Activated naive CD4-positive, alpha-beta T cell (primary cell): ENCODE measurements around the gene RPTOR.
"Not testable (repeated sequence)": the region's sequence is repeated elsewhere in the genome, so short reads cannot be mapped to it uniquely, and the experiment has no call there.

Experiments
- DNase-seq, 4 experiments: peaks; one replicate each; lab custom pipeline; 2025; lab: John Stamatoyannopoulos, UW

The RPTOR gene

DNA sequence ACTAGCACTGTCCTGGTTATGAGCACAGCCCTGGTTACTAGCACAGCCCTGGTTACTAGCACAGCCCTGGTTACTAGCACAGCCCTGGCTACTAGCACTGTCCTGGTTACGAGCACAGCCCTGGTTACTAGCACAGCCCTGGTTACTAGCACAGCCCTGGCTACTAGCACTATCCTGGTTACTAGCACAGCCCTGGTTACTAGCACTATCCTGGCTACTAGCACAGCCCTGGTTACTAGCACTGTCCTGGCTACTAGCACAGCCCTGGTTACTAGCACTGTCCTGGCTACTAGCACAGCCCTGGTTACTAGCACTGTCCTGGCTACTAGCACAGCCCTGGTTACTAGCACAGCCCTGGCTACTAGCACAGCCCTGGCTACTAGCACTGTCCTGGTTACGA lies 199.3 kb downstream of the RPTOR start:
- DNase-seq: not testable (repeated sequence)

DNA sequence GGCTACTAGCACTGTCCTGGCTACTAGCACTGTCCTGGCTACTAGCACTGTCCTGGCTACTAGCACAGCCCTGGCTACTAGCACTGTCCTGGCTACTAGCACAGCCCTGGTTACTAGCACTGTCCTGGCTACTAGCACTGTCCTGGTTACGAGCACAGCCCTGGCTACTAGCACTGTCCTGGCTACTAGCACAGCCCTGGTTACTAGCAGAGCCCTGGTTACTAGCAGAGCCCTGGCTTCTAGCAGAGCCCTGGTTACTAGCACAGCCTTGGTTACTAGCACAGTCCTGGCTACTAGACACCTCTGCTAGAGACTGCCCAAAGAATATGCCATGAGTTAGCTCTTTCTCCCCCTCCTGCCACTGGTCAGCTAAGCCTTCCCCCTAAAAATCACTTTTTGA lies 200.1 kb downstream of the RPTOR start:
- not testable (repeated sequence) for DNase-seq

DNA sequence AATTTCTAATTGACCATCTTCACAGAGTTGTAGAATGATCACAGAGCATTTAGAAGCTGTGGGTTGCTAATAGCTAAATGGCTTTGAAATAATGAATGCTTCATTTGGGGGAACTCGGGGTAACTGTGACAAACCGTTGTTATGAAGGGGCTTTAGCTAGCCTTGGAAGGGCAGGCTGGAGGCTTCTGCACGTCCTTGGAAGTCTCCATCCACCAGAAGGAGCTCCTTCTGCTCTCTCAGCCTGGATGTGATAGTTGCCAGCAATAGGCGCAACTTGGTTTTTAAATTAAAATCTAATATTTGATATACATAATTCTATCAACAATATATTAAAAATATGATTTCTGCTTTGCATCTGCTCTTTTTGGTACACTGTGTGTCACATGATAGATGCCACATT lies 200.5 kb downstream of the RPTOR start:
- DNase-seq: no peak

DNA sequence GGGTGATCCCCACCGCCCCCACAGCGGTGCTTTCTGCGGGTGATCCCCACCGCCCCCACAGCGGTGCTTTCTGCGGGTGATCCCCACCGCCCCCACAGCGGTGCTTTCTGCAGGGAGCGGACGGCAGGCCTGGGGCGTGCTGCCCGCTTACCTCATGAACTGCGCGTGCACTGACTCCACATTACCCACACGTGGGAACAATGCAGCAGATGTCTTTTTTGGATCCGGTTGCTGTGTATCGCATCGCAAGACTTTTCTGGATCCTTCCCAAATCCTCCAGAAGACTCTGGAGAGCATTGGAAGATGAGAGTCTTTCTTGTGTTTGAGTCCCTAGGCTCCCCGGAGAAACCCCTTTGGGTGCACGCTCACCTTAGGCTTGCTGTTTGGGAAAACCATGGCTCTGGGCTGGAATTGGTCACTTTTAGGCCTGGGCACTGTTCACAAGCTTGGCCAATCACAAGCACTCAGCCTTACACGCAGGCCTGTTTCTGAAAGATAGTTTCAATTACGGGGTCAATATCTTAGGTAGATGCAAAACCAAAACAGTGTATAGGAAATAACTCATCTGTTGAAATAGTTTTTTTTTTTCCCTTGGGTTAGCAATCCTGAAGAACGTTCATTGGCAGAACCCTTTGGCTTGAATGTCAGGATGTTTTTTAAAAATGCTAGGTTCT lies 201.8 kb downstream of the RPTOR start:
- DNase-seq: no peak

DNA sequence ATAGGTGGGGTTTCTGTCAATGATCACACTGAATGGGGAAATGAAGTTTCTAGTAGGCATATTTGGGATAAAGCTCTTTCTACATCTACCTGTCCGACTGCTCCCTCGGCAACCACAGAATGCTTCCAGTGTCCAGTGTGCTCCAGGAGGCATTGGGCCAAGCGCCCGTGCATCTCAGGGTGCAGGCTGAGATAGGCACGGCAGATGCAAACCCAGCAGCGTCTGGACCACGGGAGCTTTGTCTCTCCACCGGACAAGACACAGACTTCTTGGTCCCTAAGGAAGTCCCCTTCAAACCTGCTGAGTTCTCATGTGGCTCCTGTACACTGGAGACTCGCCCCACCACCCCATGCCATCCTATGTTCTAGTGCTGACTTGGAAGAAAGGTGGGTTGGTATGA lies 202.8 kb downstream of the RPTOR start:
- DNase-seq: no peak

DNA sequence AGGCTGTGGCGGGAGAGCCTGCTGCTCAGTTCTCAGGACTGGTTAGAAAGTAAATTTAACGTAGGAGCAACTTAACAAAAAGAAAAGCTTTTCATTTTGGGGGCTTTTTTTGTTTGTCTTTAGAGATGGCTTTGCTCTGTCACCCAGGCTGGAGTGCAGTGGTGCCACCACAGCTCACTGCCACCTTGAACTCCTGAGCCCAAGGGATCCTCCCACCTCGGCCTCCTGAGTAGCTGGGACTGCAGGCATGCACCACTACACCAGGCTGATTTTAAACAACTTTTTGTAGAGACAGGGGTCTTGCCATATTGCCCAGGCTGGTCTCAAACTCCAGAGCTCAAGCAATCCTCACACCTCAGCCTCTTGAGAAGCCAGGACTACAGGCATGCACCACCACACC lies 205.0 kb downstream of the RPTOR start:
- DNase-seq: no peak

DNA sequence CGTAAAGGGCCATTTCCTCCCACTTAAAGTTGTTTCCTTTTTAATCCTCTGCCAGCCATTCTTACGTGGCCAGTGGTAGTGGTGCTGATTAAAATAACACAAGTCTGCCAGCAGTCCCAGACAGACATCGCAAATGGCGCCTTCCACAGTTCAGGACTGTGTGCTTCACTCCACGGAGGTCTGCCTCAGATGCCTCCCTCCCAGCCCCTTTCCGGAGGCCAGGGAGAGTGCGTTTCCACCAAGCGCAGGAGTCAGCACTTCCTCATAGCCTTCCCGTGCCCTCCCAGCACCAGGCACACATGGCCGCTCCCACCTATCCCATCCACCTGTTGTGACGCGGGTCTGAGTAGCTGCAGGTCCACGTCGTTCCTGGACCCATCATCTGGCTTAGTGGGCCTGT lies 205.6 kb downstream of the RPTOR start:
- DNase-seq: no peak

DNA sequence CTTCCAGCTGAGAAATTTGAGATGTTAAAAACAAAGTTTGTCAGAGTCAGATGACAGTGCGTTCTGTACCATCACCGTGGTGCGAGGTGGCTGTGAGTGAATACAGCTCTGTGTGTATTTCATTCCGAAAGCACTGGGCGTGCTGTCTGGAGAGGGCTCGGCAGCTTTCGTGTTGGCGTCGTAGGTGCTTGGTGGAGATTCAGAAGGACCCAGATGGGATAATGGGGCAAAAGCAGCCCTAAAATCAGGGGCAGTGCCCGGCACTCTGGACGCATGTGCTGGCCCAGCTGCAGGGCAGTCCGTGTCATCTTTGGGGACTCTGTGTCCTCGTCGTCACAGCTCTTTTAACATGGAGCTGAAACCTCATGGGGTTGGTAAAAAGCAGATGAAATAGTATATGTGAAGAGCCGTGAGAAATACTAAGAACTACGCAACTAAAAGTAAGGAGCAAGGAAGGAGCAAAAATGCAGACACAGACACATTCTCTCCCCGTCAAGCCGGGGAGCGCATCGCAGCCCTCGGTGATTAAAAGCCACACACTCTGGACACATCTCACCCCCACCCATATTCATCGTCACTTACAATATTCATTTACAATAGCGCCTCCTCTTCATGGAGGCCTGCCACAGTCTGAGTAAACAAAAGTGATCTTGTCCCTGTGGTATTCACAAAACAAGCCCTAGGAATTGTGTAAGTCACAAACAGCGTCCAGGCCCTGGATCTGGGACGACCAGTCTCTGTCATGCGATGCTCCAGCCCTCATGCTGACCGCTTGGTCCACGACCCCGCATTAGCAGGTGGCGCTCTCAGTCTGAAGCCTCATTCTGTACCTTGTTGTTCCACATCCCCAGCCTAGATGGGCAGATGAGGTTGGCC lies 206.7 kb downstream of the RPTOR start:
- no peak for DNase-seq

DNA sequence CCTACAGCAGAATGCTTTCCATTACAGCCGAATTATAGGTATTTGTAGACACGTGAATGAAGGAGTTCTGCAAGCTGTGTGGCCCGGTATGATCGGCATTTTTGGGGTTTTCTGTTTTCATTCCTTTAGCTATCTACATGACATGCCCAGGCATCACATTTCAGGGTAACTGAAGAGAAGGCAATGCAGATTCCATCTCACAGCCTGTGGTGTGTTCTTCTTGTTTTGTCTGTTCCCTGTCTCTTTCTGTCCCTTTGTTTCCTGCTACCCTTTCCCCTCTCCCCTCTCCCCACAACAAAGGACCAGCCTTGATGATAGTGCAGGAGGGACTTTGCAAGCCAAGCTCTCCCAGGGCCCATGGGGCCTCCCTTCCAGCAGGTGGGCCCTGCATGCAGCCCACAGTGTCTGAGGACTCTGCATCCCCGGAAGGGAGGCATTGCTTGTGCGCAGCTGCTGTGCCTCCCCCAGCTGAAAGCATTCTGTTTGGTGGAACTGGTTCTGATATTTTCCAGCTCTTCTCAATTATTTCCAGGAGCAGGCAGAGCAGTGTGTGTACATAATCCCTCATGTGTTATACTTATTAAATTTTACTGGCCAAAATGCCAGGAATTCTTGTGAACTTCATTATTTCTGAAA lies 207.4 kb downstream of the RPTOR start:
- no peak for DNase-seq

DNA sequence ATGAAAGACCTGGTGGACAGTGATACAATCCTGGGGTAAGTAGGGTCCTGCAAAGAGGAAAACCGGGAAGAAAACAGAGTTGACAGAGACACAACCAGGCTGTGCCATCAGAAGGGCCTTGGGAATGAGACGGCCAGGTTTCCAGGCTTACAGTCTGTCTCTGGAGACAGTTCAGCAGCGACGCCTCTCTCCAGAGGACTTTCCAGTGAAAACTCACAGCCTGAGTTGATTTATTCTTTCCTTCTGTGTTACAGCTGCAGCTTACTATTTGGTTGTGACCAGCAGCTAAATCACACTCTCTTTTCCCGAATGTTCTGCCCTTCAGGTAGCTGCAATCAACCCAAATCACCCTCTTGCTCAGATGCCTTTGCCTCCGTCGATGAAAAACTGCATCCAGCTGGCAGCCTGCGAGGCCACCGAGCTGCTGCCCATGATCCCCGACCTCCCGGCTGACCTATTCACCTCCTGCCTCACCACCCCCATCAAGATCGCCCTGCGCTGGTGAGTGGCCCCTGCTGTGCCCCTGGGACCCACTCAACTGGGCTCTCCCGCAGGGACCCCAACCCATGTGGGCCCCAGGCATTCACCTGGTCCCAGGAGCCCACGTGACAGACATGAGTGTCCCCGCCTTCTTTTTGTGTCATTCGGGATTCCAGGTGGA lies 209.2 kb downstream of the RPTOR start:
- no peak for DNase-seq

DNA sequence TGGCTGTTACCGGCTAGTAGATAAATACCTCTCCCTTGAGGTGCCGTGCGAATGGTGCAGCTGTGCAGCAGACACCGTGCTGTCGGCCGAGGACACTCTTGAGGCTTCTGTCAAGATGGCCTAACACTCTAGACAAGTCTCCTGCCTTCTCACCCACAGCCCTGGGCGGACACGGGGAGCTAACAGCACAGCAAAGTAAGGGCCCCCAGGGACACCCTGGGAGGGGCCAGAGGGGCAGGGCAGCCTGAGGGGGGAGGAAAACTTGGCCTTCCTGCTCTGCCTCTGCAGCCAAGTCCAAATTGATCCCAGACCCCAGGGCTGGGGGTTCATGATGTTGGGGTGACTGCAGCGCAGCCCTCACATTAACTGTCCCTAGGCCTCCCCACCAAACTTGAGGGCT lies 210.2 kb downstream of the RPTOR start:
- DNase-seq: no peak

DNA sequence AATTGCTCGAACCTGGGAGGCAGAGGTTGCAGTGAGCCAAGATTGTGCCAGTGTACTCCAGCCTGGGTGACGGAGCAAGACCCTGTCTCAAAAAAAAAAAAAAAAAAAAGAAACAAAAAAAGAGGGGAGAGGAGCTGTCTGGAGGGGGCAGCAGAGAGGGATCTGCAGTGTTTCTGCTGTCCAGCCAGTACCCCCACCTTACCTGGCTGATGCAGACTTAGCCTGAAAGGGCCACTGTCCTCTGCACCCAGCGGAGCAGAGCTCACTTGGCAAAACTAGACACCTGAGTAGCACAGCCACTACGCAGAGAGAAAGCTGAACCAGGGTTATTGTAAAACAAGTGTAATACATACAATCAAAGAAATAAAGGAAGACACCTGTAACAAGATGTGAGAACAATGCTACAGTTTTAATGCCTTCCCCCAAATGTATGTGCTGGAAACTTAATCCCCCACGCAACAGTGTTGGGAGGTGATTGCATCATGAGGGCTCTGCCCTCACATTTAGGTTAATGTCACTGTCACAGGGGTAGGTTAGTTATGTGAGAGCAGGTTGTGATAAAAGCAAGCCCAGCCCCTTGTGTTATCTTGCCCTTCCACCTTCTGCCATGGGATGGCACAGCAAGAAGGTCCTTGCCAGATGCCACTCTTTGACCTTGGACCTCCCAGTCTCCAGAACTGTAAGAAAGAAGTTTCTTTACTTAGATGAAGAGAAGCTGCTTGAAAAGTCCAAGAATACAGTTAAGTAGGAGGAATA lies 211.2 kb downstream of the RPTOR start:
- DNase-seq: no peak

DNA sequence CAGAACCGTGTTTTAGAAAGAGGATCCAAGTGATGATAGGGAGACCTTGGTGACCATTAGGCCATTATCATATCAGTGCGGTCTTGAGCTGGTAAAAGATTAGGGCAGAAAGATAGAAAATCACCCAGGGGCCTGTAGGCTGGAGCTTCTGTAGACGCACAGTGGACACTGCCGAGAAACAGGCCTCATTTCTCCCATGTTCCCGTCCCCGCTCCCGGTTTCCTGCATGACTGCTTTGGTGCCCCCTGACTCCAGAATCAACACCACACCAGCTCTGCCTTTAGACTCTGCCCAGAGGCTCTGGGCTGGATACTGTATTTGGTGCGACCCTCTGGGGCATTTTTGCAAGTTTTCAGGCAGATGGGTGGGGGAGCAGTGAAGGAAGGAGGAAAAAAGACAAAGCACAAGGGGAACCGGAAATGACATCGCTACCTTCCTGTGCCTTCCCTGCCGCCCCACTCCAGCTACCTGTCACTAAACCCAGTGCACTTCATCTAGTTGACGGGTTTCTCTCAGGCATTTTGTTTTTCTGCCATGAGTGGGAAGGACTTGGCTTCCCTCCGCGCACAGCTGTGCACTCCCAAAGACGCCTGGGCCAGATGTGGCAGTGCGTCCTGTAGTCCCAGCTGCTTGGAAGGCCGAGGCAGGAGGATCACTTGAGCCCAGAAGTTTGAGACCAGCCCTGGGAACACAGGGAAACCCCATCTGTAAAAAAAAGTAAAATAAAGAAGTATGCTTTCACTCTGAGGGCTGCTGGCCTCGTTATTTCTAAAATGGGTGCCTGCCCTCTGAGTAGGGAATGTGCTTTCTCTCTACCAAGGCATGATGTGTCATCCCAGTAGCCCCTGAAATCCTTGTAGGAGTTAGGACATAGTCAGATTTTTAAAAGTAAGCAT lies 214.1 kb downstream of the RPTOR start:
- DNase-seq: no peak

DNA sequence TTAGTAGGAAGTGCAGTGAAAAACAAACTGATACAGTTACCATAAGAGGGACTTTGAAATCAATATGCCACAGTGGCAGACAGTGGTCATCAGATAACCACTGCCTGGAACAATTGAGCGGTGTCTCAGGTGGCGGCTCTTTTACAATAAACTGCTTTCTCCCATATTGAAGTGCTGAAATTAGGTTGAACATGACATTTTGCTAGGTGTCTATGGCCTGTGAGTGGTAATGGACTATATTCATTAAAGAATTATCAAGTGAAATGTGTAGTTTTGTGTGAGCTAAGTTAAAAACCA lies 214.7 kb downstream of the RPTOR start:
- DNase-seq: no peak

DNA sequence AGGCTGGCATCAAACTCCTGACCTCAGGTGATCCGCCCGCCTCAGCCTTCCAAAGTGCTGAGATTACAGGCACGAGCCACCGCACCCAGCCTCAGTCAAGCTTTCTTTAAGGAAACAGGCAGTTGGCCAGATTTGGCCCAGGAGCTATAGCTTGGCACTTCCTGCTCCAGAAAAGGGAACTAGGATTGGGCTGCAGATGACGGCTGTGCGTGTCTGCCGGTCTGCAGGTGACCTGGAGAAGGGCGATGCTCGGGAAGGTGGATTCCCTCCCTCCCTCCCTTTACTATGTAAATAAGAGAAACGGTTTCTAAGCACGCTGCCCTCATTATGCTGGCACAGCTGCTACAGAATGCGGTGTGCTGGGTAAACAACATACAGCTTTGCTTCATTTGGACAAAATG lies 215.9 kb downstream of the RPTOR start:
- no peak for DNase-seq

DNA sequence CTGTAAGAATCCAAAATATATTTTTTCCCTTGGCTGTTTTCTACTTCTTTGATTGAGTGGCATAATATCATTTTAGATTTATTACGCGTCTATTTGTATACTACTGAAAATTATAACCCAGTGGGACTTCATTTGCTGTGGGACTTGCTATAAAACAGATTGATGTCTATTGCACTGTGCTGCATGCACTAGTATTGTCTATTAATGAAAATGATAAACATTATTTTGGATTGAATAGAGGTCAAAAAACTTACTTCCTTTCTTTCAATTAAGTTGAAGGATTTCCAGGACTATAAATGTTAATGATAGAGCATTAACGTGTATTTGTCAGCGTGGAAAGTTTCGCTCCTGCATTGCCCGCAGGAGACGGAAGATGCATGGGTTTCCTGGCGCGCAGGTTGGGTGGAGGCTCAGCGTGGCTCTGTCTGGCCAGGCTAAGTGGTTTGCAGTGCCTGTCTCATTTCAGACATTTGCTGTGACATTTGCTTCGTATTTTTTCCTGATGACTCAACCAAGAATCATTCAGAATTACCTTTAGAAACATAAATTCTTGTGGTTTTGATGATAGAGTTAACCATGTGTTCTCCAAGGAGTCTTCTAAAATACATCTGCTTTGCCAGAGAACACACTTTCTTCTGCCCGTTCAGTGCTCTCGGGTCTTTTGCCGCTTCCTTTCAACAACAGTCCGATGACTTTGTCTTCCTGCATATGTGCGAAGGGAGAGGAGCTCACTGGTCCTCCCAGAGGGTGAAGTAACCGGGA lies 216.7 kb downstream of the RPTOR start:
- peak in 1 of 4 experiments; percentile 33 for DNase-seq

DNA sequence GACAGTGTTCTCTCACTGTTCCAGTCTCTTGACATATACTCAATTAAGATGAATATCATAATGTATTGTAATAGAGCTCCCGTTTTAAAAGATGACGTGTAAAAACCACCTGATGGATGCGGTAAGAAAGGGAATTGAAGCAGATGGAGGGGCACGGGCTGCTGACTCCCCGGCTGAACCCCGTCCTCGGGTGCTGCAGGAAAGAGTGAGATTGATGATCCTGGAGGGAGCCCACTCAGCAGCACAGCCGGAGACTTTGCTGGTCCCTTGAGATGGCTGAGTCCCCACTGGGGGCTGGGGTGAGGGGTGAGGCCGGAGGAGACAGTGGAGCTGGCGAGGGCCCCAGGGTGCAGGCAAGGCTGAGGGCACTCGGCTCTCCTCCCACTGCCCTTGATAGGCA lies 217.4 kb downstream of the RPTOR start:
- DNase-seq: no peak

DNA sequence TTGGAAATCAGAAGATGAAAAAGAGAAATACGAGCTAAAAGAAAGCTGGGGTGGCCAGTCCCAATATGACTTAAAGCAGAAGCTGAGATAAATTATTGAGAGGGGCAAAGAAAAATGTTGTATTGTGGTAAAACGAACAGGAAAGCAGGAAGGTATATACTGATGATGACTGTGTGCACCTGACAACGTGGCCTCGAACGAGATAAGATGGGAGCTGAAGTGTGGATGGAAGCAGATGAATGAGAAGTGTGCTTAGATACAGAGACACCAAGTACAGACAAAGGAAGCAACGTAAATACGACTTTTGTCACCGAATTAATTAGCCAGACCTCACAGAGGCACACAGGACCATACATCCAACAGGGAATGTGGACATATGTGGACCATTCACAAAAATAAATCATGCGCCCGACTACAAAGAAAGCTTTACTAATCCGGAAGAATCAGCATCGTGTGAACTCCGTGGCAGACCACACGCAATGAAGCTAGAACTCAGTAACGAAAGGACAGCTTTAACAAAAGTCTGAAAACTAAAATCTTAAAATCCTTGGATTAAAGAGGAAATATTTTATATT lies 218.7 kb downstream of the RPTOR start:
- DNase-seq: no peak

DNA sequence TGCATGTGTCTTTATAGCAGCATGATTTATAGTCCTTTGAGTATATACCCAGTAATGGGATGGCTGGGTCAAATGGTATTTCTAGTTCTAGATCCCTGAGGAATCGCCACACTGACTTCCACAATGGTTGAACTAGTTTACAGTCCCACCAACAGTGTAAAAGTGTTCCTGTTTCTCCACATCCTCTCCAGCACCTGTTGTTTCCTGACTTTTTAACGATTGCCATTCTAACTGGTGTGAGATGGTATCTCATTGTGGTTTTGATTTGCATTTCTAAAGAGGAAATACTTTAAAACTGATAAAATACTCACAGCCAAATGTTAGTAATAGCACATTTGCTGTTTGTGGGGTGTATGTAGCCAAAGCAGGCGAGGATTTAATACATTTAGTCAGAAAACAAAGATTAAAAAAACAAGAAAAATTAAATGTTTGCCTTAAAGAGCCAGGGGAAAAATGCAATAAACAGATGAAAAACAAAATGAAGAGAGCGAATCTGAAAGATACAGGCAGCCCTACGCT lies 220.0 kb downstream of the RPTOR start:
- DNase-seq: not testable (repeated sequence)
